Measurements from ENCODE around the gene PKD2L1. TPM values are rescaled to one million over a fixed set of nuclear protein-coding genes. Genes with fewer than 3 reads are reported as not detected.

PKD2L1 gene
- total and polyA plus RNA-seq, 3 experiments from 2014 or later = not detected

- H3K36me3 Mint-ChIP-seq = no peaks in the 10 kb centered on the region
- Histone ChIP-seq H3K4me3 (ENCODE audit: low read length) (peak overlapping the region; percentile 79), H3K9me3 (ENCODE audit: low read length) (no peaks in the 10 kb centered on the region), H3K4me1 (ENCODE audit: insufficient read depth, low read length) (peaks cover 12% of the 10 kb centered on the region), H3K27ac (ENCODE audit: low read depth, low read length) (peak overlapping the region; percentile 57), H3K36me3 (ENCODE audit: insufficient read depth, low read length) (no peaks in the 10 kb centered on the region), H3K27me3 (ENCODE audit: insufficient read depth, low read length, poor library complexity, severe bottlenecking) (no peaks in the 10 kb centered on the region)
- peak overlapping the region; percentile 79 to 95 (median 89) for H3K4me3 Mint-ChIP-seq
- CTCF ChIA-PET = interaction anchor here (0.9 to 3.0 kb wide), 6 partner anchors 18 to 173 kb away, joined by 3 to 10 read pairs (median 6); no protein-coding TSS in a partner anchor
- peak overlapping the region in 6 of 8 donors; percentile 17 to 82 (median 58) for H3K27ac Mint-ChIP-seq
- no peaks in the 10 kb centered on the region for H3K27me3 Mint-ChIP-seq
- POLR2A ChIA-PET = interaction anchor here (1.3 kb wide), 1 partner anchor 25 kb away, joined by 5 read pairs; no protein-coding TSS in a partner anchor
- H3K4me1 Mint-ChIP-seq = peaks cover 24 to 33% (median 25%) of the 10 kb centered on the region in 3 donors
- H3K9me3 Mint-ChIP-seq = no peaks in the 10 kb centered on the region
- no peak for DNase-seq
Measured at GRCh38 chr10:100345570-100346330, 15.7 kb upstream of the PKD2L1 start.

GRCh38 chr10:100344241-100344788 is 14.3 kb upstream of the PKD2L1 start:
- CTCF ChIA-PET = interaction anchor here (1.2 to 1.4 kb wide), 2 partner anchors 9 to 89 kb away, joined by 3 to 7 read pairs; no protein-coding TSS in a partner anchor
- Histone ChIP-seq H3K4me1 (ENCODE audit: insufficient read depth, low read length) (peaks cover 12% of the 10 kb centered on the region), H3K9me3 (ENCODE audit: low read length) (no peaks in the 10 kb centered on the region), H3K4me3 (ENCODE audit: low read length) (no peak overlapping the region), H3K36me3 (ENCODE audit: insufficient read depth, low read length) (no peaks in the 10 kb centered on the region), H3K27me3 (ENCODE audit: insufficient read depth, low read length, poor library complexity, severe bottlenecking) (no peaks in the 10 kb centered on the region), H3K27ac (ENCODE audit: low read depth, low read length) (no peak overlapping the region)
- H3K36me3 Mint-ChIP-seq = no peaks in the 10 kb centered on the region
- no peak for DNase-seq
- peak overlapping the region in 5 of 7 donors; percentile 10 to 77 (median 40) for H3K4me3 Mint-ChIP-seq
- H3K9me3 Mint-ChIP-seq = no peaks in the 10 kb centered on the region
- peak overlapping the region in 3 of 8 donors; percentile 18 to 76 (median 42) for H3K27ac Mint-ChIP-seq
- H3K4me1 Mint-ChIP-seq = peaks cover 19 to 26% (median 22%) of the 10 kb centered on the region in 3 donors
- no peaks in the 10 kb centered on the region for H3K27me3 Mint-ChIP-seq
- POLR2A ChIA-PET = no interaction called here

GRCh38 chr10:100342627-100342972 is 12.6 kb upstream of the PKD2L1 start:
- no peaks in the 10 kb centered on the region for H3K36me3 ChIP-seq (ENCODE audit: insufficient read depth, low read length)
- no peaks in the 10 kb centered on the region for H3K27me3 ChIP-seq (ENCODE audit: insufficient read depth, low read length, poor library complexity, severe bottlenecking)
- ChIA-PET CTCF (interaction anchor here (0.7 to 10.7 kb wide), 4 partner anchors 23 to 176 kb away, joined by 3 to 85 read pairs (median 3); no protein-coding TSS in a partner anchor), POLR2A (no interaction called here)
- Mint-ChIP-seq H3K27me3 (peaks cover 0 to 5% of the 10 kb centered on the region in 2 donors), H3K4me3 (peak overlapping the region in 1 of 7 donors; percentile 2), H3K36me3 (no peaks in the 10 kb centered on the region), H3K4me1 (peaks cover 9 to 11% (median 9%) of the 10 kb centered on the region in 3 donors), H3K9me3 (no peaks in the 10 kb centered on the region), H3K27ac (peak overlapping the region in 2 of 8 donors; percentile 2 to 52)
- no peak for DNase-seq
- no peak overlapping the region for H3K4me3 ChIP-seq (ENCODE audit: low read length)
- no peak overlapping the region for H3K27ac ChIP-seq (ENCODE audit: low read depth, low read length)
- no peaks in the 10 kb centered on the region for H3K9me3 ChIP-seq (ENCODE audit: low read length)
- H3K4me1 ChIP-seq (ENCODE audit: insufficient read depth, low read length) = peaks cover 6% of the 10 kb centered on the region

- Histone ChIP-seq H3K27ac (ENCODE audit: low read depth, low read length) (no peak overlapping the region), H3K9me3 (ENCODE audit: low read length) (no peaks in the 10 kb centered on the region), H3K4me3 (ENCODE audit: low read length) (no peak overlapping the region), H3K27me3 (ENCODE audit: insufficient read depth, low read length, poor library complexity, severe bottlenecking) (no peaks in the 10 kb centered on the region), H3K36me3 (ENCODE audit: insufficient read depth, low read length) (no peaks in the 10 kb centered on the region), H3K4me1 (ENCODE audit: insufficient read depth, low read length) (peaks cover 5% of the 10 kb centered on the region)
- H3K9me3 Mint-ChIP-seq = no peaks in the 10 kb centered on the region
- H3K36me3 Mint-ChIP-seq = no peaks in the 10 kb centered on the region
- DNase-seq = peak; percentile 4 to 57 (median 22)
- peak overlapping the region in 1 of 7 donors; percentile 2 for H3K4me3 Mint-ChIP-seq
- H3K27ac Mint-ChIP-seq = peak overlapping the region in 3 of 8 donors; percentile 2 to 52 (median 39)
- ChIA-PET POLR2A (no interaction called here), CTCF (interaction anchor here (0.7 to 10.7 kb wide), 3 partner anchors 90 to 177 kb away, joined by 3 to 85 read pairs (median 3); no protein-coding TSS in a partner anchor)
- peaks cover 7 to 9% (median 8%) of the 10 kb centered on the region in 3 donors for H3K4me1 Mint-ChIP-seq
- H3K27me3 Mint-ChIP-seq = peaks cover 0 to 5% of the 10 kb centered on the region in 2 donors
Measured at GRCh38 chr10:100341953-100342626, 12.1 kb upstream of the PKD2L1 start.

GRCh38 chr10:100340948-100341847 is 11.2 kb upstream of the PKD2L1 start:
- POLR2A ChIA-PET = no interaction called here
- Mint-ChIP-seq H3K4me1 (peaks cover 6 to 7% (median 7%) of the 10 kb centered on the region in 3 donors), H3K27ac (peak overlapping the region in 2 of 8 donors; percentile 29 to 42), H3K4me3 (peak overlapping the region in 2 of 7 donors; percentile 24 to 59), H3K36me3 (no peaks in the 10 kb centered on the region), H3K27me3 (peaks cover 4 to 10% of the 10 kb centered on the region in 2 donors), H3K9me3 (no peaks in the 10 kb centered on the region)
- H3K4me1 ChIP-seq (ENCODE audit: insufficient read depth, low read length) = peaks cover 4% of the 10 kb centered on the region
- no peak overlapping the region for H3K4me3 ChIP-seq (ENCODE audit: low read length)
- H3K27me3 ChIP-seq (ENCODE audit: insufficient read depth, low read length, poor library complexity, severe bottlenecking) = no peaks in the 10 kb centered on the region
- DNase-seq = no peak
- no peak overlapping the region for H3K27ac ChIP-seq (ENCODE audit: low read depth, low read length)
- CTCF ChIA-PET = interaction anchor here (1.0 to 10.7 kb wide), 3 partner anchors 91 to 170 kb away, joined by 3 to 85 read pairs (median 8); no protein-coding TSS in a partner anchor
- H3K36me3 ChIP-seq (ENCODE audit: insufficient read depth, low read length) = no peaks in the 10 kb centered on the region
- H3K9me3 ChIP-seq (ENCODE audit: low read length) = no peaks in the 10 kb centered on the region

- H3K9me3 Mint-ChIP-seq = no peaks in the 10 kb centered on the region
- H3K4me3 Mint-ChIP-seq = no peak overlapping the region
- ChIA-PET CTCF (interaction anchor here (0.8 to 10.7 kb wide), 10 partner anchors 8 to 196 kb away, joined by 3 to 85 read pairs (median 7); partner anchors contain the start of genes HIF1AN, PKD2L1 and SCD), POLR2A (no interaction called here)
- H3K27me3 Mint-ChIP-seq = peaks cover 4 to 17% of the 10 kb centered on the region in 2 donors
- no peaks in the 10 kb centered on the region for H3K36me3 ChIP-seq (ENCODE audit: insufficient read depth, low read length)
- H3K4me3 ChIP-seq (ENCODE audit: low read length) = no peak overlapping the region
- no peak for DNase-seq
- H3K27me3 ChIP-seq (ENCODE audit: insufficient read depth, low read length, poor library complexity, severe bottlenecking) = no peaks in the 10 kb centered on the region
- H3K4me1 ChIP-seq (ENCODE audit: insufficient read depth, low read length) = no peaks in the 10 kb centered on the region
- no peaks in the 10 kb centered on the region for H3K4me1 Mint-ChIP-seq
- no peaks in the 10 kb centered on the region for H3K36me3 Mint-ChIP-seq
- peak overlapping the region in 2 of 8 donors; percentile 20 to 78 for H3K27ac Mint-ChIP-seq
- H3K9me3 ChIP-seq (ENCODE audit: low read length) = no peaks in the 10 kb centered on the region
- no peak overlapping the region for H3K27ac ChIP-seq (ENCODE audit: low read depth, low read length)
Measured at GRCh38 chr10:100339236-100339635, 9.2 kb upstream of the PKD2L1 start.

GRCh38 chr10:100338434-100339036 is 8.5 kb upstream of the PKD2L1 start:
- no peaks in the 10 kb centered on the region for H3K36me3 ChIP-seq (ENCODE audit: insufficient read depth, low read length)
- DNase-seq = peak; percentile 63 to 80 (median 69)
- H3K27ac Mint-ChIP-seq = peak overlapping the region in 2 of 8 donors; percentile 9 to 32
- H3K4me1 ChIP-seq (ENCODE audit: insufficient read depth, low read length) = no peaks in the 10 kb centered on the region
- H3K27me3 Mint-ChIP-seq = peaks cover 8 to 18% of the 10 kb centered on the region in 2 donors
- no peaks in the 10 kb centered on the region for H3K9me3 ChIP-seq (ENCODE audit: low read length)
- H3K4me3 Mint-ChIP-seq = no peak overlapping the region
- no peak overlapping the region for H3K27ac ChIP-seq (ENCODE audit: low read depth, low read length)
- H3K27me3 ChIP-seq (ENCODE audit: insufficient read depth, low read length, poor library complexity, severe bottlenecking) = no peaks in the 10 kb centered on the region
- no peaks in the 10 kb centered on the region for H3K36me3 Mint-ChIP-seq
- H3K4me3 ChIP-seq (ENCODE audit: low read length) = no peak overlapping the region
- CTCF ChIA-PET = interaction anchor here (0.8 to 10.7 kb wide), 13 partner anchors 9 to 197 kb away, joined by 3 to 85 read pairs (median 7); partner anchors contain the start of genes HIF1AN, PKD2L1 and SCD
- POLR2A ChIA-PET = no interaction called here
- H3K4me1 Mint-ChIP-seq = no peaks in the 10 kb centered on the region
- H3K9me3 Mint-ChIP-seq = no peaks in the 10 kb centered on the region
